SU-DHL-6 (cell line): Measurements from ENCODE around the gene SPTAN1.

ENCODE experiments used
- H2AFZ ChIP-seq: fragments of 200-600 bp; sonication (generic); 2 replicates; pipeline ENCODE4 v1.6.1; 2014; ENCODE audit warnings: low read depth, mild to moderate bottlenecking, moderate library complexity, mixed read lengths, antibody characterized with exemption, low read length; ENCODE audit not compliant: severe bottlenecking
- H3F3A ChIP-seq: fragments of 200-600 bp; shearing (Covaris generic); 2 replicates; pipeline ENCODE4 v1.6.0; 2016; ENCODE audit warnings: antibody characterized with exemption, mild to moderate bottlenecking; ENCODE audit not compliant: insufficient read depth
- H3K27ac ChIP-seq: fragments of 200-600 bp; sonication (generic); 2 replicates; pipeline ENCODE4 v1.5.1; 2016; ENCODE audit warnings: low read depth, mild to moderate bottlenecking, low read length, moderate library complexity, mixed read lengths
- H3K27me3 ChIP-seq: fragments of 200-600 bp; sonication (generic), shearing (Covaris generic); 2 replicates; pipeline ENCODE4 v1.6.0; 2014; ENCODE audit warnings: mild to moderate bottlenecking, low read length
- H3K36me3 ChIP-seq: fragments of 200-600 bp; sonication (generic); 2 replicates; pipeline ENCODE4 v1.6.1; 2014; ENCODE audit warnings: mild to moderate bottlenecking, low read length, mixed read lengths
- H3K4me2 ChIP-seq: fragments of 300-600, 200-600 bp; shearing (Covaris generic), sonication (generic); 2 replicates; pipeline ENCODE4 v1.6.0; 2014; ENCODE audit warnings: low read length, low read depth, mild to moderate bottlenecking; ENCODE audit not compliant: poor library complexity, severe bottlenecking
- H3K4me3 ChIP-seq: fragments of 200-600 bp; sonication (generic); 2 replicates; pipeline ENCODE4 v1.5.1; 2014; ENCODE audit warnings: antibody characterized with exemption, low read length, mild to moderate bottlenecking, mixed read lengths; ENCODE audit not compliant: insufficient read depth, poor library complexity, severe bottlenecking
- H3K79me2 ChIP-seq: fragments of 200-600 bp; sonication (generic); 2 replicates; pipeline ENCODE4 v1.6.1; 2014; ENCODE audit warnings: mild to moderate bottlenecking, low read length, moderate library complexity; ENCODE audit not compliant: insufficient read depth
- H3K9ac ChIP-seq: fragments of 200-600 bp; sonication (generic); 2 replicates; pipeline ENCODE4 v1.7.0; 2014; ENCODE audit warnings: mild to moderate bottlenecking, low read length
- H3K9me2 ChIP-seq: fragments of 200-600 bp; sonication (generic); replicated peaks from 2 replicates; pipeline ENCODE4 v1.6.1; 2014; ENCODE audit warnings: low read length; ENCODE audit not compliant: insufficient read depth
- H3K9me3 ChIP-seq: fragments of 200-600 bp; sonication (generic); 2 replicates; pipeline ENCODE4 v1.6.1; 2014; ENCODE audit warnings: low read length, mixed read lengths; ENCODE audit not compliant: insufficient read depth
- H4K20me1 ChIP-seq: fragments of 200-600 bp; sonication (generic); 2 replicates; pipeline ENCODE4 v1.6.1; 2014; ENCODE audit warnings: low read depth, mild to moderate bottlenecking, antibody characterized with exemption, low read length, moderate library complexity, mixed read lengths
- CTCF ChIP-seq: fragments of 200-600 bp; sonication (generic); IDR thresholded peaks from one replicate; pipeline ENCODE4 v1.5.1; 2017; ENCODE audit warnings: antibody characterized with exemption, mild to moderate bottlenecking, low read length, moderate library complexity; ENCODE audit not compliant: insufficient read depth, poor library complexity, severe bottlenecking
- EZH2phosphoT487 ChIP-seq: fragments of 200-600 bp; sonication (generic), shearing (Covaris generic); conservative IDR thresholded peaks from 2 replicates; pipeline ENCODE4 v1.6.1; 2018; ENCODE audit warnings: mild to moderate bottlenecking, antibody characterized with exemption, low read length, moderate library complexity, mixed read lengths

Gene SPTAN1

DNA sequence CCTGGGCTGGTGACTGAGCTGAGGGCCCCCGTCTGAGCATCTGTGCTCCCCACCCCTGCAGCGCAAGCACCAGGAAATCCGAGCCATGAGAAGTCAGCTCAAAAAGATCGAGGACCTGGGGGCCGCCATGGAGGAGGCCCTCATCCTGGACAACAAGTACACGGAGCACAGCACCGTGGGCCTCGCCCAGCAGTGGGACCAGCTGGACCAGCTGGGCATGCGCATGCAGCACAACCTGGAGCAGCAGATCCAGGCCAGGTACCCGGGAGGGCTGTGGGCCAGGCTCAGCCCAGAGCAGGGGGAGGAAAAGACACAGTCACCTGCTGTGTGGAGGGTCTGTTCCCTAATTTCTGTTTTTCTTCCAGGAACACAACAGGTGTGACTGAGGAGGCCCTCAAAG lies 79.7 kb downstream of the SPTAN1 start:
- no peak overlapping the region for H3K4me3 ChIP-seq
- no peaks in the 10 kb centered on the region for H3K9me2 ChIP-seq
- H3K27ac ChIP-seq: no peak overlapping the region
- H3K79me2 ChIP-seq: no peaks in the 10 kb centered on the region
- no peaks in the 10 kb centered on the region for H4K20me1 ChIP-seq
- no peak overlapping the region for H3K4me2 ChIP-seq
- H2AFZ ChIP-seq: no peak overlapping the region
- no peak overlapping the region for H3K9ac ChIP-seq
- TF ChIP-seq EZH2phosphoT487 (no peak), CTCF (no peak)
- H3K36me3 ChIP-seq: no peaks in the 10 kb centered on the region
- H3F3A ChIP-seq: no peaks in the 10 kb centered on the region
- no peaks in the 10 kb centered on the region for H3K9me3 ChIP-seq
- H3K27me3 ChIP-seq: no peaks in the 10 kb centered on the region

DNA sequence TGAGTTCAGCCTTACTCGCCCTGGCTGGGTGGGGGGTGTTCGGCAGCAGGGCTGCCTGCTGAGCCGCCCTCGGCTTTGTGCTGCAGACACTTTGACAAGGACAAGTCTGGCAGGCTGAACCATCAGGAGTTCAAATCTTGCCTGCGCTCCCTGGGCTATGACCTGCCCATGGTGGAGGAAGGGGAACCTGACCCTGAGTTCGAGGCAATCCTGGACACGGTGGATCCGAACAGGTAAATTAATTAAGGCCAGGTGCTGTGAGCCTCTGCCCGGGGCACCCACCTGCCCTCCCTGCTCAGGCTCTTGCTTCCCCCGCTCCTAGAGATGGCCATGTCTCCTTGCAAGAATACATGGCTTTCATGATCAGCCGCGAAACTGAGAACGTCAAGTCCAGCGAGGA lies 80.1 kb downstream of the SPTAN1 start:
- Histone ChIP-seq H3F3A (no peaks in the 10 kb centered on the region), H3K9me3 (no peaks in the 10 kb centered on the region), H3K9ac (no peak overlapping the region), H3K4me3 (no peak overlapping the region), H2AFZ (no peak overlapping the region), H3K27ac (no peak overlapping the region), H3K36me3 (no peaks in the 10 kb centered on the region), H3K4me2 (no peak overlapping the region), H4K20me1 (no peaks in the 10 kb centered on the region), H3K9me2 (no peaks in the 10 kb centered on the region), H3K79me2 (no peaks in the 10 kb centered on the region), H3K27me3 (no peaks in the 10 kb centered on the region)
- TF ChIP-seq EZH2phosphoT487 (no peak), CTCF (no peak)

DNA sequence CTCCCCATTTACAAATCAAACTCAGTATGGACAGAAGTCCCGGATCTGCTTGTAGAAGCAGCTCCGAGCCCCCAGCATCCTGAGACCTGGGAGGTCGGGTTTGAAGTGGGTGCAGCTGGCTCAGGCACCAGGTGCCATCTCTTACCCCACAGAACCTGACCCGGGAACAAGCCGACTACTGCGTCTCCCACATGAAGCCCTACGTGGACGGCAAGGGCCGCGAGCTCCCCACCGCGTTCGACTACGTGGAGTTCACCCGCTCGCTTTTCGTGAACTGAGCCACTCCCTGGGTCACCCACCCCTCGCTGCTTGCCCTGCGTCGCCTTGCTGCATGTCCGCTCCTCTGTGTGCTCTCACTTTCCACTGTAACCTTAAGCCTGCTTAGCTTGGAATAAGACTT lies 80.7 kb downstream of the SPTAN1 start:
- Histone ChIP-seq H3K79me2 (no peaks in the 10 kb centered on the region), H3K9ac (no peak overlapping the region), H3K4me3 (no peak overlapping the region), H3K27me3 (no peaks in the 10 kb centered on the region), H2AFZ (no peak overlapping the region), H3K4me2 (no peak overlapping the region), H4K20me1 (no peaks in the 10 kb centered on the region), H3K9me2 (no peaks in the 10 kb centered on the region), H3K36me3 (no peaks in the 10 kb centered on the region), H3F3A (no peaks in the 10 kb centered on the region), H3K27ac (no peak overlapping the region), H3K9me3 (no peaks in the 10 kb centered on the region)
- TF ChIP-seq EZH2phosphoT487 (no peak), CTCF (no peak)

- H3F3A ChIP-seq: no peaks in the 10 kb centered on the region
Observed at GRCh38 chr9:128633601-128634000, 81.2 kb downstream of the SPTAN1 start.

More at GRCh38 chr9:128633601-128634000, 81.2 kb downstream of the SPTAN1 start:
- H3K4me3 ChIP-seq: no peak overlapping the region
- H4K20me1 ChIP-seq: no peaks in the 10 kb centered on the region
- TF ChIP-seq CTCF (no peak), EZH2phosphoT487 (no peak)
- no peak overlapping the region for H3K4me2 ChIP-seq
- no peaks in the 10 kb centered on the region for H3K79me2 ChIP-seq
- H3K27ac ChIP-seq: no peak overlapping the region
- no peaks in the 10 kb centered on the region for H3K27me3 ChIP-seq
- H3K9me2 ChIP-seq: no peaks in the 10 kb centered on the region
- no peak overlapping the region for H3K9ac ChIP-seq
- H3K9me3 ChIP-seq: no peaks in the 10 kb centered on the region
- H3K36me3 ChIP-seq: no peaks in the 10 kb centered on the region
- no peak overlapping the region for H2AFZ ChIP-seq
